NCI-H1092 treated with DMSO at 0.1 percent for 48 hours (cell line): ENCODE data around the gene PEX14.
"Not testable (repeated sequence)": the region's sequence is repeated elsewhere in the genome, so short reads cannot be mapped to it uniquely, and the experiment has no call there.

ENCODE experiments used
- DNase-seq: peaks from one replicate; lab custom pipeline; 2025; lab: John Stamatoyannopoulos, UW

The PEX14 gene

DNA sequence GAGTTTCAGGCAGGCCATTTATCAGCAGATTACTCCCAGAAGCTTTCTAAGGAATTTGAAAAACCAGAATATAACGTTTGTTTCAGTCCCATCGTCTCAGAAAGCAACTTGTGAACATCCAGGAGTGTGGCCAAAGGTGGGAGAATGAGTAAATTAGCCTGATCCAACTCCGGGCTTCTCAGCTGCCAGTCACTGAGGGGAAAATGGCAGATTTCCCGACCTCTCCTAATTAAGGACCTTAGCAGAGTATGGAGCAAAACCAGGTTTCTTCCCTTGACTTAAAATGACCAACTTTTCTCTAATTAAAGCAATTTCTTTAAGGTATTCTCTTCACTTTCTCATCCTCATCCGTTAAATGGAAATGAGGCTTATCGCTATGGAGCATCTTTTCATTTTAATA lies 23.9 kb upstream of the PEX14 start:
- no peak for DNase-seq

DNA sequence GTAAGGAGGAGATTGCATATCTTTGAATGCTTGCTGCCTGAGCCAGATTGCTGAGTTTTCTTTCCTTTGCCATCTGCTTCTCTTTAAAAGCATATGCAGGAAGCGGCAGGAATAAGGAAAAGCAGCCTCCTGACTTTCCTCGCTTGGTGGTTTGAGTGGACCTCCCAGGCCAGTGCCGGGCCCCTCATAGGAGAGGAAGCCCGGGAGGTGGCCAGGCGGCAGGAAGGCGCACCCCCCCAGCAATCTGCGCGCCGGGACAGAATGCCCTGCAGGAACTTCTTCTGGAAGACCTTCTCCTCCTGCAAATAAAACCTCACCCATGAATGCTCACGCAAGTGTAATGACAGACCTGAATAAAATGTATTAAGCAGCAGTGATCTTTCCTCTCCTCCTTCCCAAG lies 23.5 kb upstream of the PEX14 start:
- no peak for DNase-seq

DNA sequence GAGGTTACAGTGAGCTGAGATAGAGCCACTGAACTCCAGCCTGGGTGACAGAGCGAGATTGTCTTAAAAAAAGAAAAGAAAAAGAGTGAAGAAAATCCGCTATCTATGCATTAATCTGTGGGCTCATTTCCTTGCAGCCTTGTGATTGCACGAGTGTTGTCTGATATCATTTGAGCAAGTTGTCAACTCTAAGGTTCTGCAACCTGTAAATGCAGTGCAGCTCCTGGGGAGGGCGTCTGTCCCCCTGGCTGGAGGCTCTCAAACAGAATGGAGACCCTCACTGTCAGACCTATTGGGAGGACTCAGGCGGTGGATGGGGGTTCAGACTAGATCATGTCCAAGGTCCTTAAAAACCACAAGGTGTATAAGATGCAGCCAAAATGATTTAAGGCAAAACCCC lies 18.7 kb upstream of the PEX14 start:
- no peak for DNase-seq

DNA sequence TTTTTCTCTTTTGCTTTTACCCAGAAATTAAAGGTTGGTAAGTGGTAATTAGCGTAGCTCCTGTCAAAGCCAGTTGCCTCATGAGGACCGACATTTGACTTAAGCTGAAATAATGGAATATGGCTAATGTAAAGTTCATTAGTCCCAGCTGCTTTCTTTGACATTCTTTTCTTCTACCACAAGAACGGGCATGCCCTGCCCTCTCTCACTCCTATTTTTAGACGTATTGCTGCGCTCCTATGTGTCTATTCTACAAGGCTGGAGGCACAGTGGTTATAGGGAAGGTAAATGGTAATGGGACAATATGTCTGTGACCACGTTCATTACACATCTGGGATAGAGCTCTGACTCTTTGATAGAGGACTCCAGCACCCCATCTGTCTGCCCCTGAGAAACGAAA lies 18.1 kb upstream of the PEX14 start:
- DNase-seq, result no peak

DNA sequence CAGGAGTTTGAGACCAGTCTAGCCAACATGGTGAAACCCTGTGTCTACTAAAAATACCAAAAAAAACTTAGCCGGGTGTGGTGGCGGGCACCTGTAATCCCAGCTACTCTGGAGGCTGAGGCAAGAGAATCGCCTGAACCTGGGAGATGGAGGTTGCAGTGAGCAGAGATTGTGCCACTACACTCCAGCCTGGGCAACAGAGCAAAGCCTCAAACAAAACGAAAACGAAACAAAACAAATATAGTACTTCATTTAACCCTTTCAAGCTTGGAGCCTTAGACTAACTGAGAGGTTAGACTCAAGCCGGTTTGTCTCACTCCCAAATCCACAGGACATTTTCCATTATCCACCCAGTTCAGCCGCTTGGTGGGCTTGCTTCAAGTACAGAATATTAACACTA lies 17.3 kb upstream of the PEX14 start:
- DNase-seq, result not testable (repeated sequence)

DNA sequence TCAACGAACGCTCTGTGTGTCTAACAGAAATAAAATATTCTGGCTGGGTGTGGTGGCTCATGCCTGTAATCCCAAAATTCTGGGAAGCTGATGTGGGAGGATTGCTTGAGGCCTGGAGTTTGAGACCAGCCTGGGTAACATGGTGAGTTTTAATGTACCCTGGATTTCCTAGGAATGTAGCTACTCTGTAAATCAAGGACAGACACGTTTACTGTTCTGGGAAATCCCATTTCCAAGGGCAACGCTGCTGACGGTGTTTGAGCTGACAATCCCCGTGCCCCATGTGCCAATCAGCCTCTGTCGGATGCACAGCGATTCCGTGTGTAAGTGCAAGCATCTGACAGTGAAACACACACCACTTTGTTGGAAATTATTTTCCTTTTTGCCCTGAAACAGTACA lies 16.9 kb upstream of the PEX14 start:
- no peak for DNase-seq

DNA sequence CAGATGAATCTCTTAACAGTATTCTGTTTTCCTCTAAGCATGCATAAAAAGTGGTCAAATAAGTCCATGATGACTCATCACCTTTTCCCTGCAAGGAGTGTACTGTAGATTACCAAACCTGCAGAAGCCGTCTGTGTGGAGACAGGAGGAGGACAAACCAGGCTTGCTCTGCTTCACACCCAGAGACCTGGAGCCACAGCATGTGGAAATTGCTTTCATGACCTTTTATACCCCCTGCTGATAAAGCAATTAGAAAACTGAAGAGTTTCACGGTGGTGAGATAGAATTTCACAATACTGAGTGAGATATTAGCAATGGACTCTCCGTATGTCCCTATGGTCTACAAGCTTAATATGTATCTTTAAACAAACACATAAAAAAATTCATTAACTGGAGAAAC lies 15.6 kb upstream of the PEX14 start:
- no peak for DNase-seq

DNA sequence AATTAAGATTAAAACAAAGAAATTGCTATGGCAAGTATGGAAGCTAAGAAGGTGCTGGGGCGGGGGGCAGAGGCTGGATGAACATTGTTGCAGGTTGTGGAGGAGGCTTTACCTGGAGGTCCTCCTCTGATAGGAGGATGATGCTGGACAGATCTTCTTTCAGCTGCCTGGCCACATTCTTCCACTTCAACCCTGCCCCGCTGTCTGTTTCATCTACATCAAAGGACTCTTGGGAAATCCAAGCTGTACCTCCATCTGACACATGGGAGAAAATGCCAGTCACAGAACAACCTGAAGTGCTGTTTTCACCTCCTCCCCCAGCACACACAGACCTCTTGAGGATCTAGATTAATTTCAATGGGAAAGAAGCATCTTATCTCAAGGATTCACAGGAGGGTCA lies 7.7 kb upstream of the PEX14 start:
- no peak for DNase-seq

DNA sequence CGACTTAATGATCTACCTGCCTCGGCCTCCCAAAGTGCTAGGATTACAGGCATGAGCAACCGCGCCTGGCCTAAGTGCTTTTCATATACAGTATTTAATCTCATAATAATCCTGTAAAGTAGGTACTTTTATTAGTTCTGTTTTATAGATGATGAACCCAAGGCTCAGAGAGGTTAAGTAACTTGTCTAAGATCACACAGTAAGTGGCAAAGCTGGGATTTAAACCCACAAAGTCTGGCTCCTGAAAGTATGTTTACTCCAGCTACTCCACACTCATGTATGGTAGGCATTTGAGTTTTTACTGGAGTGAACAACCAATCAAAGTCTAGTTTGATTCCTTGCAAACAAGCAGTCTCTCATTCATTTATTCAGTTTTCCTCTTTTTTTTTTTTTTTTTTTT lies 4.7 kb upstream of the PEX14 start:
- no peak for DNase-seq

DNA sequence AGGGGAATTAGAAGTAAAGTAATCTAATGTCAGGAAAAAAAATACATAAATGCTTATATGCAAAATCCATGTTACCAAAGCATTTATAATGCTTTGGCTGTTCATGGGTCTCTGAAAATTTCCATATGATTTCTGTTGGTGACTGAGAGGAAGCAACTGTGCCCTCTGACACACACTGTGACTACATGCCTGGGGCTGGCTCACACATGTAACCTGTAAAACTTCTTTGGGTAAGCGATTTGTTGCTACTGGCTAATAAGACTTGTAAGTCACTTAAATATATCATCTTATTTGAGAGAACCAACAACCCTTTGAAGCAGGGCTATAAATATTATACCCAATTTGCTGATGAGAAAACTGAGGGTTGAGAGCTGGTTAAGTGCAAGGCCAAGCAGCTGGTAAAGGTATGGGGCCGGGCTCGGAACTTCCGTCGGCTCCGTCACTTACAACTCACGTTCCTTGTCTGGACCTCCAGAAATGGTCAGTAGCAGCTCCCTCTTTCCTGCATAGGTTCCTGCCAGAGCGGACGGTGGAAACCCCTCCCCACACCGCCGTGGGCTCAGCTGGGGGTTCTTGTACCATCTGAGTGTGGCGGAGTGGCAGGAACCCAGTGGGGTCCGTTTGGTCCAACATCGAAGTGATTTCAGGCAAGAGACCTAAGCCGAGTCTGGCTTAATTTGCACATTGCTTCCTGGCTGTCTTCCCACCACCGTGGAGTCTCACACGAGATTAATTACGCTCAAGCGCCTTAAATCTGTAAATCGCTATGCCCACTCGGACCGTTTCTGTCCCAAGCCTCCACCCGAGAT lies 3.1 kb upstream of the PEX14 start:
- no peak for DNase-seq

DNA sequence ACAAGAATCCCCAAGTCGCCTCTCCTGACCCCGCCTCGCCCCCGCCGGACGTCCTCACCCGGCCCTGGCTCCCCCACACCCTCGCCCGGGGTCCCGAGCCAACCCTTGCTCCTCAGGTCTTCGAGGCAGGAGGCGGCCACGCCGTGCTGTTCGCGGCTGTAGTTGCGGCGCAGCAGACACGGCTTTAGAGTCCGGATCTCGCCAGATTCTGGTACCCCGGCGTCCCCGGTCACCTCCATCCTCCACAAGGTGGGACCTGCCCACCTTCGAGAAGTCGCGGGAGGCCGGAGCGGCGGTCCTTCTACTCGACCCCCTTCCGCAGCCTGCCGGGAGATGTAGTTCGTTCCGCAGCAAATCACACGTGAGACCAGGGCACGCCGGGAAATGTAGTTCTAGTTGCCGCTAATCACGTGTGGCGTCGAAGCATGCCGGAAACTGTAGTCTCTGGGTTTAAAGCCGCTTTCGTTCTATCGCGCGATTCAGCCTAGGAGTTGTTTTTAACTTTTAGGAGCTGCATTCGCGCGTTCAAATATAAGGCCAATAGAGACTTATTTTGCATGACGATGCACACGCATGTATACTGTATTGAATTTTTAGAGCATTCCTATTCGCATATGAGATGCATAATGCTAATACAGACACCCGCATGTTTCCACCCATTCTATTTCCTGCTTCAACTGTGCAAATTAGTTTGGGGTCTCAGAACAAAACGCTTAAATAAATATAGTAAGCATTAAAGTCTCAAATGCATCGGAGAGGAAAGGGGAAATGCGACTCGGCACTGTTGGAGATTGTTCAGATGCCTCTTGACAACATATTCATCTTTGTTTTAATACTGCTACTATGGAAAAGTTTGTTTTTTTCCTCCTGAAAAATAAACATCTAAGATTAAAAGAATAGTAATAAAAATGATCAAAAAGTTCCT lies 2.3 kb upstream of the PEX14 start, which contains the start of gene DFFA:
Gene DFFA (minus strand): TSS at position 310 of the 925 bp plus-strand sequence. CDS start 71 bp downstream, at position 239.
- DNase-seq, result peak; percentile 98

DNA sequence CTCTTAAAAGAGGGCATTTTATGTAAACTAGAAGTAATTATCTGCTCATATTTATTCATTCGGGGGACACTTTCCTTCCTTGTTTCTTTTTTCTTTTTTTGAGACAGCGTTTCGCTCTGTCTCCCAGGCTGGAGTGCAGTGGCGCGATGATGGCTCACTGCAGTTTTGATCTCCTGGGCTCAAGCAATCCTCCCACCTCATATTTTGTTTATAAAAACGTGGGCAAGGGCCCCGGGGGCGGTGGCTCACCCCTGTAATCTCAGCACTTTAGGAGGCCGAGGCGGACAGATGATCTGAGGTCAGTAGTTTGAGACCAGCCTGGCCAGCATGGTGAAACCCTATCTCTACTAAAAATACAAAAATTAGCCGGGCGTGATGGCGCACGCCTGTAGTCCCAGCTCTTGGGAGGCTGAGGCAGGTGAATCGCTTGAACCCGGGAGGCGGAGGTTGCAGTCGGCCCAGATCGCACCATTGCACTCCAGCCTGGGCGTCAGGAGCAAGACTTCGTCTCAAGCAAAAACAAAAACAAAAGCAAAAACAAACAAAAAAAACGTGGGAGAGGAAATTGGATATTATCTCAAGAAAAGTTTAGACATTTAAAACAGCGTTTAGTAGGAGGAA lies 1.5 kb upstream of the PEX14 start:
- no peak for DNase-seq

DNA sequence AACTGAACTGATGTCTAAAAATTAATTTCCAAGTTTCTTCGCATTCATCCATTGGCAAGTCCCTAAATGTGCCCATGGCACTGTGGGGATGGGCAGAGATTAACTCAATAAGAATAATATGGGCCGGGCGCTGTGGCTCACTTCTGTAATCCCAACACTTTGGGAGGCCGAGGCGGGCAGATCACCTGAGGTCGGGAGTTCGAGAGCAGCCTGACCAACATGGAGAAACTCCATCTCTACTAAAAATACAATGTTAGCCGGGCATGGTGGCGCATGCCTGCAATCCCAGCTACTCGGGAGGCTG lies 489 bp upstream of the PEX14 start:
- not testable (repeated sequence) for DNase-seq

DNA sequence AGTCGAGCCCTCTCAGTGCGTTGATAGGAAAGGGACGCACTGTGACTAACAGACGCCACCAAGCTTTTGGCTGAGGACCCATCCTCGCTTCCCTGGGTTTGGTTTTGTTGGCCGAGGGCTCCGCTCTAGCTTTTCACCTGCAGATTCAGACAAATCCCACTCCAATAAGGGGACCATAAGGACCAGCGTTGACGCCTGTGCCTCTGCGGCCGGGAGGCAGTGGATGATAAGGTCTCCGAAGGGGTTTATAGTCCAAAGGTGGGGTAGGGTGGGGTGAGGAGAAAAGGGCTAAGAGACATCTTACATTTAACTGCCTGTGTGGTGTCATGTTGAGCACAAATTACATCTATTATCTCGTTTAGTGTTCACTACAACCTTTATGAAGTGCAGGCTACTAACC lies 760 bp downstream of the PEX14 start:
- peak; percentile 61 for DNase-seq

DNA sequence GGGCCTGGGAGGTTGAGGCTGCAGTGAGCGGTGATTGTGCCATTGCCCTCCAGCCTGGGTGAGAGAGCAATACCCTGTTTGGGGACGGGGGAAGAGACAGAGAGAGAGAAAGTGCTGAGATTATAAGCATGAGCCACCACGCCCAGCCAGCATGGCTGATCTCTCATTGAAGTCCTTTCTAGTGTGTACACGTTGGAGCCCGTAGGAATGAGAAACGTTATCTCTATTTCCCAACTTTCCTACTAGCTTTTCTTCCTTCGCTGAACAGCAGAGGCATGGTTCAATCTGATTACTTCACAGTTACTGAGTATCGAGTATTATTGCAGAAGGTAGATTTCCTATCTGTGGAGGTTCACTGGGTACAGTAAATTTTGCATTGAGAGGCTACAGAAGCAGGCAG lies 4.5 kb downstream of the PEX14 start:
- DNase-seq, result no peak

DNA sequence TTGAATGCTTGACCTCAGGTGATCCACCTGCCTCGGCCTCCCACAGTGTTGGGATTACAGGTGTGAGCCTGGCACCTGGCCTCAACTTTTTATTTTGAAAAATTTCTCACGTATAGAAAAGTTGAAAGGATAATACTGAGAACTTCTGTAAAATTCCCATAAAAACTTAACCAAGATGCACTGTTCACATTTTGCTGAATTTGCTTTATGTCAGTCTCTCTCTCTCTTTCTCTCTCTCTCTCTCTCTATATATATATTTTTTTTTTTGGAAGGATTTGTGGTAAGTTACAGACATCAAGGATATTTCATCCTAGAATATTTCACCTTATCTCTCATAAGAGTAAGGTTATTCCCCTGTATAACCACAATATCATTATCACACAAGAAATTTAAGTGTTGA lies 5.9 kb downstream of the PEX14 start:
- DNase-seq, result no peak

DNA sequence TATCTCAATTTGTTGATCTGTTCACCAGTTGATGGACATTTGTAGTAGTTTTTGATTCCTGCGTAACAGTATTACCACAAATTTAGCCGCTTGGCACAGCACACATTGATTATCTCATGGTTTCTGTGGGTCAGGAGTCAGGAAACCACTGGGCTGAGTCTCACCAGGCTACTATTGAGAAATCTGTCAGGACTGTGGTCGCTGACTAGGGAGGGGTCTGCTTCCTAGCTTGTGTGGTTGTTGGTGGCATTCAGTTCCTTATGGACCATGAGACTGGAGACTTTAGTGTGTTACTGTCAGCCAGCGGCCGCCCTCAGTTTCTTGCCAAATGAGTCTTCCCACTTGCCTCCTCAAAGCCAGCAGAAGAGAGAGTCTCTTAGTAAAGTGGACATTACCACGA lies 9.8 kb downstream of the PEX14 start:
- no peak for DNase-seq

DNA sequence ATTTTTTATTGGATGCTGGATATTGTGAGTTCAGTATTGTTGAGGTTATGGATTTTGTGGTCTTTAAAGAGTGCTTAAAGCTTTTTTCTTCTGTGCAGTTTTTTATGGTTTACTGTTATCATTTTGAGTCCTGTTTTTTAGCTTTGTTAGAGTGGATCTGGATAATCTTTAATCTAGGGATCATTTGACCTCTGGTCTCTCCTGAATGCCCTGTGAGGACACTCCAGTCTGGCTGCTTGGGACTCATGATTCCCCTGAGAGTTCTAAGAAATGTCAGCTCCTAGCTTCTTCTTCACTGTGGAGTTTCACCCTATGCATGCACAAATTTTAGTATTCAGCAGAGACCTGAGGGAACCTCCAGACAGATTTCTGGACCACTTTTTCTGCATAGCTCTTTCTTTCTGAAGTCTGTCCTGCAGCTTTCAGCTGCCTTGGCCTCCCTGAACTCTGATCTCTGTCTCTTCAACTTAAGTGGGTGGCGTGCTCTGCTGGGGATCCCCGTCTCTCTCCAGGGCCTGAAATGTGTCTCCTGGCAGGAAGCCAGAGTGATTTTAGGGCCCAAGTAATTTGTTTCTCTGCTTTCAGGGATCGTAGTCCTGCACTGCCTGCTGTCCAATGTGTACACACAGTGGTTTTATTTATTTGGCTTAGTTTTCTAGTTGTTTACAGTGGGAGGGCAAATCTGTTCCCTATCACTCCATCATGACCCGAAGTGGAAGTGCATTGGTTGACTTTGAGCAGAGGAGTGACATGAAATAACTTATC lies 14.7 kb downstream of the PEX14 start:
- peak; percentile 51 for DNase-seq

DNA sequence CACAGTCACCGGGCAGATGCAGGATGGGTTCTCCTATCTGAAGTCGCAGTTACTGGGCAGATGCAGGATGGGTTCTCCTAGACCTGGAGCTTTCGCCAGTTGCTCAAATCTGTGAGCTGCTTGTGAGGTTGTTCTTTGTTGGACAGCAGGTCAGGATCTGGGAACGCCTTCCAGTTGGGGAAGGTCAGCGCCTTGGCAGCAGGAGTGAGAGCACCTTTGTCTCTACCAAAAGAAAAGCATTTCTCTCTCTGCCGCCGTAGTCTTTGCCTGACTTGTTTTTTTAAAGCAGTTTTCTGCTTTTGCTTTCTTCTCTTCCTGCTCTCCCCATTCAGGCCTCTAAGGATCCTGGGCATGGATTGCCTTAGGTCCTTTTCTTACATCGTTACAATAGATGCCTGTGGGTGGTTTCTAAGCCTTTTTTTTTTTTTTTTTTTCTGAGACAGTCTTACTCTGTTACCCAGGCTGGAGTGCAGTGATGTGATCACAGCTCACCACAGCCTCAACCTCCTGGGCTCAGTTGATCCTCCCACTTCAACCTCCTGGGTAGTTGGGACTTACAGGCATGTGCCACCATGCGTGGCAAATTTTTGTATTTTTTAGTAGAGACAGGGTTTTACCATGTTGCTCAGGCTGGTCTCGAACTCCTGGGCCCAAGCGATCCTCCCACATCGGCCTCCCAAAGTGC lies 15.7 kb downstream of the PEX14 start:
- DNase-seq, result no peak

DNA sequence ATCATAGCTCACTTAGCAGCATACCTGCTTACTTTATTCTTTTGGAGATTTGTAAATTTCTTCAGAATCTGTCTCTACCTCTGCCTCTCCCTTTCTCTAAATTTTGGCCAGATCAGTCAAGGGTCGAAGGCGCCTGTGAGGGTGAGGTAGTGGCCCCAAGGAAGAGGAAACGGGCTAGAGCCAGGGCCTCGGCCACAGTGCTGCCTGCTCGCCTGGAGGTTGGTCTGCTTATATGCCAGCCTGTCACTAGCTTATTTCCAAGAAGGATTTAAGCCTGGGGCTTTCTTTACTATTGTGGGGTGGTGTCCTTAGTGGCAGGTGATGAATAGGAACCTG lies 19.6 kb downstream of the PEX14 start:
- no peak for DNase-seq

DNA sequence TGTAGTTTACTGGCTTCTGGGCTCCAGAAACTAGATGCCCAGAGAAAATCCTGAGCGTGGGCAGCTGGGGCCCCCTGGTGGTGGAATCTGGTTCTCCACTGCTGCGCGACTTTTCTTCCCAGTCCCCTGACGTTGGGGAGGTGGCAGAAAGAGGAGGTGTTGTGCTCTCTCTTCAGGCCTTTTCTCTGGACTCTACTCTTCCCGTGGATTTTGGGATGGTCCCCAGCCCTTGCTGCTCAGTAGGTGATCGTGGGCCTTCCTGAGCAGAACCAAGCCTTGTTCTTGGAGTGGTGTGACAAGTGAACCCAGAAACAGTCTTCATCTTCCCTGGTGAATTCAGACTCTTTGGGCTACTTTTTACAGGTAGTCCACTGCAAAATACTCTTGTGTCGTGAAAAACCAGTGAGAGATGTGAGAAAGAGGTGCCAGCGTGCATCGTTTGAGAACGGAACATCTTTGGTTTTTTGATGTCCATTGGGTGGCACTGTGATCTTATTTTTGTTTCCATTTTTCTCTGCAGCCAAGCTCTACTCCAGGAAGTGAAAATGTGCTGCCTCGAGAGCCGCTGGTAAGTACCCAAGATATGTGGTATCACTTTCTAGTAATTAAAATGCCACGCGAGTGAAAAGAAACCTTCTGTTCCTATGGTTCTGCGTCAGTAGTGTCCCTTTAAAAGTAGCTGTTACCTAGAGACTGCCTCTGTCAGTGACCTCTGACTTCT lies 20.2 kb downstream of the PEX14 start:
- peak; percentile 64 for DNase-seq
